NOMO-1 treated with dmso at 0.1 percent for 144 hours (cell line): ENCODE data around the gene IFT25.

Experiments
- DNase-seq: peaks from one replicate; lab custom pipeline; 2025; ENCODE audit not compliant: unreplicated experiment; lab: John Stamatoyannopoulos, UW

The IFT25 gene

GRCh38 chr1:53930932-53931331 lies 14.6 kb downstream of the IFT25 start:
- DNase-seq: no peak

- no peak for DNase-seq
Observed at GRCh38 chr1:53929246-53929960, 16.1 kb downstream of the IFT25 start.

- DNase-seq: no peak
Observed at GRCh38 chr1:53927376-53927881, 18.1 kb downstream of the IFT25 start.

GRCh38 chr1:53919675-53920066 lies 25.8 kb downstream of the IFT25 start:
- no peak for DNase-seq

- no peak for DNase-seq
Observed at GRCh38 chr1:53918343-53918742, 27.2 kb downstream of the IFT25 start.

GRCh38 chr1:53913352-53914033 lies 32.0 kb downstream of the IFT25 start:
- DNase-seq: no peak

- no peak for DNase-seq
Observed at GRCh38 chr1:53911442-53911841, 34.1 kb downstream of the IFT25 start.

- DNase-seq: no peak
Observed at GRCh38 chr1:53909946-53910345, 35.6 kb downstream of the IFT25 start.

GRCh38 chr1:53906121-53906520 lies 39.4 kb downstream of the IFT25 start:
- DNase-seq: no peak

- no peak for DNase-seq
Observed at GRCh38 chr1:53905509-53905908, 40.0 kb downstream of the IFT25 start.

GRCh38 chr1:53902235-53903138 lies 43.0 kb downstream of the IFT25 start:
- DNase-seq: no peak

GRCh38 chr1:53899708-53900107 lies 45.8 kb downstream of the IFT25 start:
- no peak for DNase-seq

GRCh38 chr1:53899206-53899628 lies 46.3 kb downstream of the IFT25 start:
- DNase-seq: no peak

- DNase-seq: no peak
Observed at GRCh38 chr1:53896635-53897229, 48.8 kb downstream of the IFT25 start.

GRCh38 chr1:53895421-53895820 lies 50.1 kb downstream of the IFT25 start:
- DNase-seq: no peak

GRCh38 chr1:53894644-53895043 lies 50.9 kb downstream of the IFT25 start:
- no peak for DNase-seq

GRCh38 chr1:53893999-53894636 lies 51.4 kb downstream of the IFT25 start, which contains the start of gene DIO1:
Gene DIO1 (plus strand): TSS chr1:53894187. CDS start chr1:53894211, 24 bp downstream.
- no peak for DNase-seq

GRCh38 chr1:53892911-53893310 lies 52.6 kb downstream of the IFT25 start:
- peak; percentile 22 for DNase-seq

GRCh38 chr1:53891678-53892077 lies 53.8 kb downstream of the IFT25 start:
- no peak for DNase-seq

- DNase-seq: no peak
Observed at GRCh38 chr1:53891018-53891417, 54.5 kb downstream of the IFT25 start.
